Astrocyte (in vitro differentiated cells and primary cell): ENCODE results near the gene GALNT7. TPM values are rescaled to one million over a fixed set of nuclear protein-coding genes. Genes with fewer than 3 reads are reported as not detected.

Source experiments
- DNase-seq: peaks from one replicate; pipeline ENCODE4 v3.0.0-alpha.2; 2010; ENCODE audit warnings: low read depth
- FAIRE-seq: peaks from 2 replicates; lab custom pipeline; 2011; peaks lifted over from hg19 to GRCh38; lab: Jason Lieb, UNC
- H2AFZ ChIP-seq: 2 replicates; pipeline ENCODE4 v1.6.0; 2012; ENCODE audit warnings: low read depth, low read length, inconsistent platforms
- H3K27ac ChIP-seq: 2 replicates; pipeline ENCODE4 v1.5.1; 2011; ENCODE audit warnings: low read depth, low read length, inconsistent platforms
- H3K27me3 ChIP-seq: 2 replicates; pipeline ENCODE4 v1.6.0; 2011; ENCODE audit warnings: low read length, inconsistent platforms; ENCODE audit not compliant: insufficient read depth
- H3K36me3 ChIP-seq: 2 replicates; pipeline ENCODE4 v1.5.1; 2011; ENCODE audit warnings: low read length, inconsistent platforms; ENCODE audit not compliant: insufficient read depth
- H3K4me1 ChIP-seq: 2 replicates; pipeline ENCODE4 v1.5.1; 2011; ENCODE audit warnings: low read length, inconsistent platforms; ENCODE audit not compliant: insufficient read depth
- H3K4me2 ChIP-seq: 2 replicates; pipeline ENCODE4 v1.6.0; 2012; ENCODE audit warnings: low read length, inconsistent platforms
- H3K4me3 ChIP-seq: 2 replicates; pipeline ENCODE4 v1.5.1; 2011; ENCODE audit warnings: low read depth, mild to moderate bottlenecking, low read length, inconsistent platforms; ENCODE audit not compliant: insufficient read depth
- H3K79me2 ChIP-seq: 2 replicates; pipeline ENCODE4 v1.6.0; 2012; ENCODE audit warnings: mild to moderate bottlenecking, low read length, inconsistent platforms; ENCODE audit not compliant: insufficient read depth
- H3K9ac ChIP-seq: 2 replicates; pipeline ENCODE4 v1.6.0; 2012; ENCODE audit warnings: mild to moderate bottlenecking, low read length, inconsistent platforms
- H3K9me3 ChIP-seq: 2 replicates; pipeline ENCODE4 v1.5.1; 2012; ENCODE audit warnings: low read depth, mild to moderate bottlenecking, low read length, inconsistent platforms; ENCODE audit not compliant: insufficient read depth
- H4K20me1 ChIP-seq: 2 replicates; pipeline ENCODE4 v1.6.0; 2012; ENCODE audit warnings: low read length, inconsistent platforms; ENCODE audit not compliant: insufficient read depth
- H3K27ac Mint-ChIP-seq: one replicate; pipeline ENCODE4 v1.8.0; 2021; ENCODE audit warnings: mild to moderate bottlenecking, mixed read lengths; ENCODE audit not compliant: unreplicated experiment
- H3K27me3 Mint-ChIP-seq: one replicate; pipeline ENCODE4 v1.8.0; 2021; ENCODE audit warnings: low read depth, mixed read lengths; ENCODE audit not compliant: unreplicated experiment
- H3K36me3 Mint-ChIP-seq: one replicate; pipeline ENCODE4 v1.8.0; 2021; ENCODE audit warnings: low read depth, mixed read lengths; ENCODE audit not compliant: unreplicated experiment
- H3K4me1 Mint-ChIP-seq: one replicate; pipeline ENCODE4 v1.8.0; 2021; ENCODE audit warnings: low read depth, mixed read lengths; ENCODE audit not compliant: unreplicated experiment
- H3K4me3 Mint-ChIP-seq: one replicate; pipeline ENCODE4 v1.8.0; 2021; ENCODE audit warnings: mild to moderate bottlenecking, moderate library complexity, mixed read lengths; ENCODE audit not compliant: unreplicated experiment
- H3K9me3 Mint-ChIP-seq: one replicate; pipeline ENCODE4 v1.8.0; 2021; ENCODE audit warnings: mild to moderate bottlenecking, mixed read lengths; ENCODE audit not compliant: unreplicated experiment
- CTCF ChIP-seq: IDR thresholded peaks from 2 replicates; pipeline ENCODE4 v1.5.1; 2011; ENCODE audit warnings: low read depth, mild to moderate bottlenecking, inconsistent platforms, low read length, moderate library complexity; ENCODE audit not compliant: insufficient read depth
- EZH2 ChIP-seq: IDR thresholded peaks from 2 replicates; pipeline ENCODE4 v1.6.1; 2012; ENCODE audit warnings: mild to moderate bottlenecking, low read length, inconsistent platforms; ENCODE audit not compliant: insufficient read depth
- total RNA-seq: library from RNA; stranded (reverse); gene quantifications from 2 replicates; pipeline ENCODE4 v1.2.1, GENCODE V29; 2021

Gene GALNT7
- total RNA-seq, 1 donor from 2014 or later, result 97.6 TPM

GRCh38 chr4:173121076-173121561 is 47.5 kb upstream of the GALNT7 start:
- H3K36me3 ChIP-seq, result no peaks in the 10 kb centered on the region
- peaks cover 5% of the 10 kb centered on the region for H3K4me1 ChIP-seq
- Mint-ChIP-seq H3K27me3 (no peaks in the 10 kb centered on the region), H3K36me3 (no peaks in the 10 kb centered on the region), H3K4me1 (peaks cover 19% of the 10 kb centered on the region), H3K27ac (peak overlapping the region; percentile 92), H3K4me3 (no peak overlapping the region), H3K9me3 (peaks cover 4% of the 10 kb centered on the region)
- H4K20me1 ChIP-seq, result no peaks in the 10 kb centered on the region
- H3K79me2 ChIP-seq, result no peaks in the 10 kb centered on the region
- FAIRE-seq, result no peak
- peak overlapping the region; percentile 43 for H3K4me2 ChIP-seq
- TF ChIP-seq EZH2 (no peak), CTCF (no peak)
- H3K27ac ChIP-seq, result no peak overlapping the region
- no peak overlapping the region for H3K9ac ChIP-seq
- no peaks in the 10 kb centered on the region for H3K9me3 ChIP-seq
- DNase-seq, result peak; percentile 59
- H3K4me3 ChIP-seq, result no peak overlapping the region
- H3K27me3 ChIP-seq, result no peaks in the 10 kb centered on the region
- no peak overlapping the region for H2AFZ ChIP-seq

- H3K36me3 Mint-ChIP-seq, result no peaks in the 10 kb centered on the region
- H3K9me3 Mint-ChIP-seq, result no peaks in the 10 kb centered on the region
- DNase-seq, result no peak
- Histone ChIP-seq H3K4me3 (no peak overlapping the region), H3K4me2 (no peak overlapping the region), H4K20me1 (no peaks in the 10 kb centered on the region), H3K79me2 (no peaks in the 10 kb centered on the region), H3K9ac (no peak overlapping the region), H3K4me1 (peaks cover 5% of the 10 kb centered on the region), H3K27ac (no peak overlapping the region), H3K36me3 (no peaks in the 10 kb centered on the region), H2AFZ (no peak overlapping the region), H3K9me3 (no peaks in the 10 kb centered on the region), H3K27me3 (no peaks in the 10 kb centered on the region)
- peaks cover 19% of the 10 kb centered on the region for H3K4me1 Mint-ChIP-seq
- TF ChIP-seq EZH2, result no peak
- no peak for TF ChIP-seq CTCF
- no peak for FAIRE-seq
- peaks cover 1% of the 10 kb centered on the region for H3K27me3 Mint-ChIP-seq
- H3K4me3 Mint-ChIP-seq, result no peak overlapping the region
- no peak overlapping the region for H3K27ac Mint-ChIP-seq
These were observed 44.3 kb upstream of the GALNT7 start for GRCh38 chr4:173124209-173124865.

- Histone ChIP-seq H3K27ac (no peak overlapping the region), H3K36me3 (no peaks in the 10 kb centered on the region), H3K4me2 (no peak overlapping the region), H3K27me3 (no peaks in the 10 kb centered on the region), H3K9me3 (no peaks in the 10 kb centered on the region), H3K9ac (no peak overlapping the region), H2AFZ (no peak overlapping the region), H3K4me1 (peaks cover 5% of the 10 kb centered on the region), H4K20me1 (no peaks in the 10 kb centered on the region), H3K79me2 (no peaks in the 10 kb centered on the region), H3K4me3 (no peak overlapping the region)
- peaks cover 11% of the 10 kb centered on the region for H3K4me1 Mint-ChIP-seq
- DNase-seq, result peak; percentile 8
- no peak overlapping the region for H3K4me3 Mint-ChIP-seq
- H3K27me3 Mint-ChIP-seq, result peaks cover 1% of the 10 kb centered on the region
- FAIRE-seq, result no peak
- no peaks in the 10 kb centered on the region for H3K9me3 Mint-ChIP-seq
- no peaks in the 10 kb centered on the region for H3K36me3 Mint-ChIP-seq
- no peak overlapping the region for H3K27ac Mint-ChIP-seq
- TF ChIP-seq CTCF (no peak), EZH2 (no peak)
These were observed 43.3 kb upstream of the GALNT7 start for GRCh38 chr4:173125216-173125812.
